GM12878 (cell line): ENCODE data around the gene RAD51B. TPM values are rescaled to one million over a fixed set of nuclear protein-coding genes. Genes with fewer than 3 reads are reported as not detected.

ENCODE experiments used
- ATAC-seq: fragments of 200-7000 bp; cut with Tn5 transposase; 3 replicates; pipeline ENCODE4 v1.9.1; 2020; ENCODE audit warnings: mild to moderate bottlenecking, moderate library complexity
- BruUV-seq: library from RNA; stranded (reverse); fragments of 400-500 nt; replicated peaks from 2 replicates; lab custom pipeline; 2021; lab: Mats Ljungman, UMichigan
- CTCF ChIA-PET: fragments of 300-600 bp; sonication (Branson Sonifier 250); formaldehyde crosslinking; extraction: SDS; loops from one replicate; lab custom pipeline; 2021; ENCODE audit warnings: inconsistent platforms; lab: Yijun Ruan, JAX
- POLR2A ChIA-PET: fragments of 350-600 bp; formaldehyde crosslinking; extraction: SDS; loops from one replicate; lab custom pipeline; 2021; ENCODE audit warnings: inconsistent platforms; lab: Charles Lee
- RAD21 ChIA-PET: fragments of 300-600 bp; sonication (Branson Sonifier 250); formaldehyde crosslinking; loops from one replicate; lab custom pipeline; 2023; ENCODE audit warnings: antibody characterized with exemption; ENCODE audit not compliant: unreplicated experiment; lab: Charles Lee
- SMC1A ChIA-PET: fragments of 300-600 bp; sonication (Branson Sonifier 250); formaldehyde crosslinking; loops from one replicate; lab custom pipeline; 2023; ENCODE audit not compliant: unreplicated experiment, uncharacterized antibody; lab: Charles Lee
- DNase-seq: peaks from one replicate; pipeline ENCODE4 v3.0.0-alpha.2; 2011; ENCODE audit warnings: low read depth, low spot score
- FAIRE-seq: peaks from 3 replicates; lab custom pipeline; 2011; peaks lifted over from hg19 to GRCh38; lab: Jason Lieb, UNC
- H2AFZ ChIP-seq: 2 replicates; pipeline ENCODE4 v1.6.0; 2011; ENCODE audit warnings: low read depth, low read length, control low read depth; ENCODE audit not compliant: control insufficient read depth
- H3K27ac ChIP-seq: 2 replicates; pipeline ENCODE4 v1.5.1; 2011; ENCODE audit warnings: control low read depth; ENCODE audit not compliant: control insufficient read depth, insufficient read depth
- H3K27me3 ChIP-seq, 2 experiments: replicated peaks in 1 of 2; 2 replicates each; pipeline versions ENCODE4 v1.6.0 to v1.6.1; 2011; ENCODE audit warnings: low read length in 1 of 2; ENCODE audit not compliant: control insufficient read depth in 2 of 2, insufficient read depth in 2 of 2
- H3K36me3 ChIP-seq, 2 experiments: 2 replicates each; pipeline ENCODE4 v1.5.1; 2011; ENCODE audit warnings: low read length in 1 of 2; ENCODE audit not compliant: control insufficient read depth in 2 of 2, insufficient read depth in 2 of 2
- H3K4me1 ChIP-seq: 2 replicates; pipeline ENCODE4 v1.6.1; 2011; ENCODE audit warnings: mild to moderate bottlenecking, low read length, moderate library complexity, mixed read lengths; ENCODE audit not compliant: control insufficient read depth, insufficient read depth
- H3K4me2 ChIP-seq: 2 replicates; pipeline ENCODE4 v1.6.0; 2011; ENCODE audit warnings: control low read depth; ENCODE audit not compliant: control insufficient read depth, insufficient read depth
- H3K4me3 ChIP-seq: fragments of 200-600 bp; sonication (generic); 2 replicates; pipeline ENCODE4 v1.5.1; 2016
- H3K79me2 ChIP-seq: 2 replicates; pipeline ENCODE4 v1.6.0; 2011; ENCODE audit warnings: low read length; ENCODE audit not compliant: control insufficient read depth, insufficient read depth
- H3K9ac ChIP-seq: 2 replicates; pipeline ENCODE4 v1.8.0; 2011; ENCODE audit warnings: low read length, control low read depth, mixed read lengths; ENCODE audit not compliant: control insufficient read depth, insufficient read depth
- H3K9me3 ChIP-seq: replicated peaks from 3 replicates; pipeline ENCODE4 v1.5.1; 2011; ENCODE audit warnings: mild to moderate bottlenecking, low read length; ENCODE audit not compliant: control insufficient read depth, insufficient read depth
- H4K20me1 ChIP-seq: 2 replicates; pipeline ENCODE4 v1.6.0; 2011; ENCODE audit not compliant: control insufficient read depth, insufficient read depth
- ASH2L ChIP-seq: fragments of 300-600, 200-600 bp; sonication (generic); IDR thresholded peaks from 2 replicates; pipeline ENCODE4 v1.6.1; 2017; ENCODE audit warnings: low read depth, mild to moderate bottlenecking, borderline replicate concordance
- DPF2 ChIP-seq: fragments of 450-650 bp; IDR thresholded peaks from 2 replicates; pipeline ENCODE4 v1.6.1; 2017; ENCODE audit warnings: mild to moderate bottlenecking
- GABPA ChIP-seq: IDR thresholded peaks from 2 replicates; pipeline ENCODE4 v1.6.1; 2014; ENCODE audit warnings: antibody characterized with exemption, low read depth, mild to moderate bottlenecking, inconsistent platforms
- SMAD1 ChIP-seq: fragments of 450-650 bp; IDR thresholded peaks from 2 replicates; pipeline ENCODE4 v1.6.1; 2018; ENCODE audit warnings: mild to moderate bottlenecking, low read depth; ENCODE audit not compliant: partially characterized antibody
- ZNF207 ChIP-seq: fragments of 450-650 bp; IDR thresholded peaks from 2 replicates; pipeline ENCODE4 v1.6.1; 2014; ENCODE audit warnings: antibody characterized with exemption, mild to moderate bottlenecking, borderline replicate concordance
- WGBS: methylation state at CpG from one replicate; pipeline ENCODE4 v1.1.6; 2016; ENCODE audit warnings: low lambda C conversion rate; ENCODE audit not compliant: insufficient replicate concordance, insufficient coverage; ENCODE audit errors: missing lambda C conversion rate; 5-methylcytosine and 5-hydroxymethylcytosine counted together
- in situ Hi-C: fragments of 300-500 bp; cut with MboI; formaldehyde crosslinking; loops from 9 replicates; pipeline ENCODE4 v1.14.3; 2018; ENCODE audit warnings: mixed read lengths
- intact Hi-C: fragments of 100-400 bp; cut with micrococcal nuclease; formaldehyde crosslinking; loops from one replicate; pipeline ENCODE4 v1.14.2; 2022; ENCODE audit not compliant: unreplicated experiment
- polyA plus RNA-seq, 11 experiments: library from polyadenylated mRNA; depleted of rRNA in 4 of 11; unstranded in 6 of 11; stranded (reverse) in 5 of 11; fragments of >200 nt; fragmentation: Nextera tagmentation in 4 of 11; fragmentation: Illumina TruSeq in 1 of 11; extraction: Ambion mirVana in 4 of 11; extraction: Trizol in 1 of 11; gene quantifications; 1 replicate in 1 of 11; 2 replicates in 10 of 11; pipeline versions ENCODE4 v1.2.1 to v1.2.3, GENCODE V29; 2011 to 2016; ENCODE audit warnings: inconsistent platforms in 2 of 11, missing spikeins in 2 of 11, low read depth in 1 of 11
- total RNA-seq, 4 experiments: library from RNA; depleted of rRNA in 3 of 4; stranded (reverse); fragments of >200 nt in 3 of 4; fragmentation: Illumina TruSeq in 1 of 4; extraction: Trizol in 1 of 4; gene quantifications; 2 replicates each; pipeline versions ENCODE4 v1.2.1 to v1.2.3, GENCODE V29; 2013 to 2021
- TF ChIP-seq, protein P1 (sequence below): IDR thresholded peaks from 2 replicates; pipeline ENCODE4 v1.6.1; 2011; ENCODE audit warnings: low read depth, low read length, improper control_type of control experiment, borderline replicate concordance
- TF ChIP-seq, protein P2 (sequence below): fragments of 150-350 bp; IDR thresholded peaks from 2 replicates; pipeline ENCODE4 v1.6.1; 2014; ENCODE audit warnings: mild to moderate bottlenecking, low read depth, low read length
- TF ChIP-seq, protein P3 (sequence below): IDR thresholded peaks from 2 replicates; pipeline ENCODE4 v1.6.1; 2012; ENCODE audit warnings: low read length, inconsistent platforms

Gene RAD51B
- total and polyA plus RNA-seq, 10 of the 15 experiments (the other 5 are each of a cell fraction or from before 2014, with no cell fraction given), result 9.8 to 26.8 (median 21.3) TPM

DNA sequence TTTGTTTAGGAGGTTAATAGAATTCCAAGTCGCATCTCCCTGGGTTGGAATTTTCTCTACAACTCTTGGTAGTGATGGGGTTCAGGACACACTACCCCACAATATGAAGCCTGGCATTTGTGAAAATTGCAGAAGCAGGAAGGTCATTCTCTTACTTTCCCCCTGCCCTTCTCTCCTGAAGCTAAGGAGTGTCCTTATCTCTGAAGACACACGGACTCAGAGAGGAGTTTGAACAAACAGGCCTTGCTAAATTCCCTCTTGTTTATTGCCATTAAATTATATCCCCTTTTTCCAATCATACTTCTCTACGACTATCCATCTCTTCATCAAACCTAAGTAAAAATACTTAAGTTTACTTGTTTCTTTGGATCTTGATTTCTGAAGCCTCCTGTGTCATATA lies 443.0 kb downstream of the RAD51B start:
- ATAC-seq, result no peak
- no peak overlapping the region for H3K9ac ChIP-seq
- H3K27me3 ChIP-seq, result no peaks in the 10 kb centered on the region
- RAD21 ChIA-PET, result interaction anchor here (0.9 to 2.5 kb wide), 3 partner anchors 13 to 83 kb away, joined by 3 to 10 read pairs (median 9); no protein-coding TSS in a partner anchor
- H3K9me3 ChIP-seq, result no peaks in the 10 kb centered on the region
- no peaks in the 10 kb centered on the region for H4K20me1 ChIP-seq
- CTCF ChIA-PET, result interaction anchor here (0.7 to 12.2 kb wide), 2 partner anchors 12 to 52 kb away, joined by 3 to 158 read pairs; no protein-coding TSS in a partner anchor
- H3K4me2 ChIP-seq, result no peak overlapping the region
- SMC1A ChIA-PET, result interaction anchor here (1.0 to 10.4 kb wide), 8 partner anchors 11 to 318 kb away, joined by 3 to 237 read pairs (median 4); no protein-coding TSS in a partner anchor
- no peak for DNase-seq
- in situ Hi-C loops, result no loop called here
- FAIRE-seq, result no peak
- intact Hi-C loops, result no loop called here
- H3K4me1 ChIP-seq, result peaks cover 58% of the 10 kb centered on the region
- WGBS, result 96% methylated on average over 3 of the region's 3 CpGs
- POLR2A ChIA-PET, result interaction anchor here (1.2 kb wide), 1 partner anchor 12 kb away, joined by 3 read pairs; no protein-coding TSS in a partner anchor
- TF ChIP-seq, protein P1, sequence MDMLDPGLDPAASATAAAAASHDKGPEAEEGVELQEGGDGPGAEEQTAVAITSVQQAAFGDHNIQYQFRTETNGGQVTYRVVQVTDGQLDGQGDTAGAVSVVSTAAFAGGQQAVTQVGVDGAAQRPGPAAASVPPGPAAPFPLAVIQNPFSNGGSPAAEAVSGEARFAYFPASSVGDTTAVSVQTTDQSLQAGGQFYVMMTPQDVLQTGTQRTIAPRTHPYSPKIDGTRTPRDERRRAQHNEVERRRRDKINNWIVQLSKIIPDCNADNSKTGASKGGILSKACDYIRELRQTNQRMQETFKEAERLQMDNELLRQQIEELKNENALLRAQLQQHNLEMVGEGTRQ, result no peak
- TF ChIP-seq GABPA (no peak), SMAD1 (no peak), ASH2L (no peak), DPF2 (no peak), ZNF207 (no peak)
- TF ChIP-seq, protein P2, sequence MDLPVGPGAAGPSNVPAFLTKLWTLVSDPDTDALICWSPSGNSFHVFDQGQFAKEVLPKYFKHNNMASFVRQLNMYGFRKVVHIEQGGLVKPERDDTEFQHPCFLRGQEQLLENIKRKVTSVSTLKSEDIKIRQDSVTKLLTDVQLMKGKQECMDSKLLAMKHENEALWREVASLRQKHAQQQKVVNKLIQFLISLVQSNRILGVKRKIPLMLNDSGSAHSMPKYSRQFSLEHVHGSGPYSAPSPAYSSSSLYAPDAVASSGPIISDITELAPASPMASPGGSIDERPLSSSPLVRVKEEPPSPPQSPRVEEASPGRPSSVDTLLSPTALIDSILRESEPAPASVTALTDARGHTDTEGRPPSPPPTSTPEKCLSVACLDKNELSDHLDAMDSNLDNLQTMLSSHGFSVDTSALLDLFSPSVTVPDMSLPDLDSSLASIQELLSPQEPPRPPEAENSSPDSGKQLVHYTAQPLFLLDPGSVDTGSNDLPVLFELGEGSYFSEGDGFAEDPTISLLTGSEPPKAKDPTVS, result no peak
- TF ChIP-seq, protein P3, sequence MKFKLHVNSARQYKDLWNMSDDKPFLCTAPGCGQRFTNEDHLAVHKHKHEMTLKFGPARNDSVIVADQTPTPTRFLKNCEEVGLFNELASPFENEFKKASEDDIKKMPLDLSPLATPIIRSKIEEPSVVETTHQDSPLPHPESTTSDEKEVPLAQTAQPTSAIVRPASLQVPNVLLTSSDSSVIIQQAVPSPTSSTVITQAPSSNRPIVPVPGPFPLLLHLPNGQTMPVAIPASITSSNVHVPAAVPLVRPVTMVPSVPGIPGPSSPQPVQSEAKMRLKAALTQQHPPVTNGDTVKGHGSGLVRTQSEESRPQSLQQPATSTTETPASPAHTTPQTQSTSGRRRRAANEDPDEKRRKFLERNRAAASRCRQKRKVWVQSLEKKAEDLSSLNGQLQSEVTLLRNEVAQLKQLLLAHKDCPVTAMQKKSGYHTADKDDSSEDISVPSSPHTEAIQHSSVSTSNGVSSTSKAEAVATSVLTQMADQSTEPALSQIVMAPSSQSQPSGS, result no peak
- TF ChIP-seq, all 136 proteins: peak for 0
- no peak overlapping the region for H3K4me3 ChIP-seq
- no TSS peak for BruUV-seq
- H2AFZ ChIP-seq, result no peak overlapping the region
- no peaks in the 10 kb centered on the region for H3K36me3 ChIP-seq
- peak overlapping the region; percentile 58 for H3K27ac ChIP-seq
- no peaks in the 10 kb centered on the region; the same call in 1 of the 2 replicates for H3K79me2 ChIP-seq
